Panc1 (cell line): ENCODE data around the gene RAMP2. TPM values are rescaled to one million over a fixed set of nuclear protein-coding genes. Genes with fewer than 3 reads are reported as not detected.
"Not testable (repeated sequence)": the region's sequence is repeated elsewhere in the genome, so short reads cannot be mapped to it uniquely, and the experiment has no call there.

ENCODE experiments used
- ATAC-seq: fragments of 200-7000 bp; cut with Tn5 transposase; 2 replicates; pipeline ENCODE4 v1.9.1; 2020; ENCODE audit warnings: mild to moderate bottlenecking, moderate library complexity
- BruUV-seq: library from RNA; stranded (reverse); fragments of 400-500 nt; replicated peaks from 2 replicates; lab custom pipeline; 2021; lab: Mats Ljungman, UMichigan
- CTCF ChIA-PET: fragments of 300-600 bp; sonication (Branson Sonifier 250); formaldehyde crosslinking; loops from one replicate; lab custom pipeline; 2022; ENCODE audit warnings: antibody characterized with exemption; lab: Charles Lee
- POLR2A ChIA-PET: fragments of 300-600 bp; sonication (Branson Sonifier 250); formaldehyde crosslinking; loops from one replicate; lab custom pipeline; 2022; ENCODE audit warnings: antibody characterized with exemption; lab: Charles Lee
- DNase-seq: peaks from one replicate; pipeline ENCODE4 v3.0.0-alpha.2; 2010; ENCODE audit warnings: low read depth, low spot score
- H3K27ac ChIP-seq: 2 replicates; pipeline ENCODE4 v1.5.1; 2011; ENCODE audit warnings: mild to moderate bottlenecking, low read length, inconsistent platforms
- H3K27me3 ChIP-seq: fragments of 200-500 bp; sonication (Bioruptor generic); 2 replicates; pipeline ENCODE4 v1.6.0; 2014; ENCODE audit warnings: low read length, inconsistent platforms; ENCODE audit not compliant: control insufficient read depth, insufficient read depth
- H3K36me3 ChIP-seq: fragments of 200-500 bp; sonication (Bioruptor generic); 2 replicates; pipeline ENCODE4 v1.5.1; 2014; ENCODE audit warnings: inconsistent platforms, mild to moderate bottlenecking, low read length, moderate library complexity; ENCODE audit not compliant: control insufficient read depth, insufficient read depth
- H3K4me1 ChIP-seq: 2 replicates; pipeline ENCODE4 v1.5.1; 2011; ENCODE audit warnings: inconsistent platforms, mild to moderate bottlenecking, low read length, moderate library complexity; ENCODE audit not compliant: control insufficient read depth, insufficient read depth
- H3K4me3 ChIP-seq, 2 experiments: 2 replicates each; pipeline ENCODE4 v1.5.1; 2011 to 2012; ENCODE audit warnings: low read depth in 2 of 2, low read length in 2 of 2, mild to moderate bottlenecking in 2 of 2, inconsistent platforms in 1 of 2, moderate library complexity in 1 of 2
- H3K9me3 ChIP-seq: fragments of 200-500 bp; sonication (Bioruptor generic); 2 replicates; pipeline ENCODE4 v1.5.1; 2014; ENCODE audit warnings: low read depth, mild to moderate bottlenecking, inconsistent platforms, low read length, moderate library complexity; ENCODE audit not compliant: control insufficient read depth, insufficient read depth
- POLR2AphosphoS5 ChIP-seq: IDR thresholded peaks from 2 replicates; pipeline ENCODE4 v1.6.1; 2012; ENCODE audit warnings: mild to moderate bottlenecking, low read depth, low read length, moderate library complexity
- SIN3A ChIP-seq: IDR thresholded peaks from 2 replicates; pipeline ENCODE4 v1.6.1; 2012; ENCODE audit warnings: low read depth, mild to moderate bottlenecking, low read length, moderate library complexity, borderline replicate concordance; ENCODE audit not compliant: insufficient read depth
- TCF7L2 ChIP-seq: IDR thresholded peaks from 2 replicates; pipeline ENCODE4 v1.6.1; 2011; ENCODE audit warnings: mild to moderate bottlenecking, low read depth, low read length, inconsistent platforms
- in situ Hi-C: cut with HindIII; loops from 2 replicates; pipeline ENCODE4 v1.10.0; 2016; ENCODE audit warnings: low sequenced_read_pairs, low pct_unique_long_range_greater_than_20kb
- intact Hi-C: fragments of 100-400 bp; cut with micrococcal nuclease; formaldehyde crosslinking; loops from one replicate; pipeline ENCODE4 v1.10.0; 2022; ENCODE audit not compliant: unreplicated experiment
- total RNA-seq: library from RNA; stranded (reverse); gene quantifications from one replicate; pipeline ENCODE4 v1.2.1, GENCODE V29; 2021; ENCODE audit not compliant: unreplicated experiment
- TF ChIP-seq, protein P1 (sequence below): fragments of 450-650 bp; IDR thresholded peaks from 2 replicates; pipeline ENCODE4 v1.5.1; 2017; ENCODE audit warnings: mild to moderate bottlenecking
- TF ChIP-seq, protein P2 (sequence below), 2 experiments: IDR thresholded peaks; 2 replicates each; pipeline ENCODE4 v1.6.1; 2011 to 2012; ENCODE audit warnings: low read depth in 2 of 2, control low read depth in 1 of 2, low read length in 1 of 2, mild to moderate bottlenecking in 1 of 2, moderate library complexity in 1 of 2; ENCODE audit not compliant: insufficient read depth in 1 of 2

Gene RAMP2
- total RNA-seq, 1 experiment from 2014 or later = 1.1 TPM

DNA sequence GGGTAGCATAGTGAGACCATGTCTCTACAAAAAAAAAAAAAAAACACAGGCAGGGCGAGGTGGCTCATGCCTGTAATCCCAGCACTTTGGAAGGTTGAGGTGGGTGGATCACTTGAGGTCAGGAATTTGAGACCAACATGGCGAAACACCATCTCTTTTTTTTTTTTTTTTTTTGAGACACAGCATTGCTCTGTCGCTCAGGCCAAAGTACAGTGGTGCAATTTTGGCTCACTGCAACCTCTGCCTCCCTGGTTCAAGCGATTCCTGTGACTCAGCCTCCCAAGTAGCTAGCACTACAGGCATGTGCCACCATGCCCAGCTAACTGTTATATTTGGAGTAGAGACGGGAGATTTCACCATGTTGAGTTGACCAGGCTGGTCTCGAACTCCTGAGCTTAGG, 5.1 kb downstream of the RAMP2 start:
- H3K27me3 ChIP-seq = no peaks in the 10 kb centered on the region
- H3K27ac ChIP-seq = no peak overlapping the region
- POLR2A ChIA-PET = no interaction called here
- no peaks in the 10 kb centered on the region for H3K9me3 ChIP-seq
- H3K4me1 ChIP-seq = no peaks in the 10 kb centered on the region
- no peaks in the 10 kb centered on the region for H3K36me3 ChIP-seq
- no peak for ATAC-seq
- CTCF ChIA-PET = interaction anchor here (0.7 kb wide), 1 partner anchor 19 kb away, joined by 12 read pairs; no protein-coding TSS in a partner anchor
- in situ Hi-C loops = no loop called here
- TF ChIP-seq, protein P1, sequence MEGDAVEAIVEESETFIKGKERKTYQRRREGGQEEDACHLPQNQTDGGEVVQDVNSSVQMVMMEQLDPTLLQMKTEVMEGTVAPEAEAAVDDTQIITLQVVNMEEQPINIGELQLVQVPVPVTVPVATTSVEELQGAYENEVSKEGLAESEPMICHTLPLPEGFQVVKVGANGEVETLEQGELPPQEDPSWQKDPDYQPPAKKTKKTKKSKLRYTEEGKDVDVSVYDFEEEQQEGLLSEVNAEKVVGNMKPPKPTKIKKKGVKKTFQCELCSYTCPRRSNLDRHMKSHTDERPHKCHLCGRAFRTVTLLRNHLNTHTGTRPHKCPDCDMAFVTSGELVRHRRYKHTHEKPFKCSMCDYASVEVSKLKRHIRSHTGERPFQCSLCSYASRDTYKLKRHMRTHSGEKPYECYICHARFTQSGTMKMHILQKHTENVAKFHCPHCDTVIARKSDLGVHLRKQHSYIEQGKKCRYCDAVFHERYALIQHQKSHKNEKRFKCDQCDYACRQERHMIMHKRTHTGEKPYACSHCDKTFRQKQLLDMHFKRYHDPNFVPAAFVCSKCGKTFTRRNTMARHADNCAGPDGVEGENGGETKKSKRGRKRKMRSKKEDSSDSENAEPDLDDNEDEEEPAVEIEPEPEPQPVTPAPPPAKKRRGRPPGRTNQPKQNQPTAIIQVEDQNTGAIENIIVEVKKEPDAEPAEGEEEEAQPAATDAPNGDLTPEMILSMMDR = no peak
- TF ChIP-seq TCF7L2 = no peak
- no peak for TF ChIP-seq POLR2AphosphoS5
- no peak for TF ChIP-seq SIN3A
- TF ChIP-seq, protein P2, sequence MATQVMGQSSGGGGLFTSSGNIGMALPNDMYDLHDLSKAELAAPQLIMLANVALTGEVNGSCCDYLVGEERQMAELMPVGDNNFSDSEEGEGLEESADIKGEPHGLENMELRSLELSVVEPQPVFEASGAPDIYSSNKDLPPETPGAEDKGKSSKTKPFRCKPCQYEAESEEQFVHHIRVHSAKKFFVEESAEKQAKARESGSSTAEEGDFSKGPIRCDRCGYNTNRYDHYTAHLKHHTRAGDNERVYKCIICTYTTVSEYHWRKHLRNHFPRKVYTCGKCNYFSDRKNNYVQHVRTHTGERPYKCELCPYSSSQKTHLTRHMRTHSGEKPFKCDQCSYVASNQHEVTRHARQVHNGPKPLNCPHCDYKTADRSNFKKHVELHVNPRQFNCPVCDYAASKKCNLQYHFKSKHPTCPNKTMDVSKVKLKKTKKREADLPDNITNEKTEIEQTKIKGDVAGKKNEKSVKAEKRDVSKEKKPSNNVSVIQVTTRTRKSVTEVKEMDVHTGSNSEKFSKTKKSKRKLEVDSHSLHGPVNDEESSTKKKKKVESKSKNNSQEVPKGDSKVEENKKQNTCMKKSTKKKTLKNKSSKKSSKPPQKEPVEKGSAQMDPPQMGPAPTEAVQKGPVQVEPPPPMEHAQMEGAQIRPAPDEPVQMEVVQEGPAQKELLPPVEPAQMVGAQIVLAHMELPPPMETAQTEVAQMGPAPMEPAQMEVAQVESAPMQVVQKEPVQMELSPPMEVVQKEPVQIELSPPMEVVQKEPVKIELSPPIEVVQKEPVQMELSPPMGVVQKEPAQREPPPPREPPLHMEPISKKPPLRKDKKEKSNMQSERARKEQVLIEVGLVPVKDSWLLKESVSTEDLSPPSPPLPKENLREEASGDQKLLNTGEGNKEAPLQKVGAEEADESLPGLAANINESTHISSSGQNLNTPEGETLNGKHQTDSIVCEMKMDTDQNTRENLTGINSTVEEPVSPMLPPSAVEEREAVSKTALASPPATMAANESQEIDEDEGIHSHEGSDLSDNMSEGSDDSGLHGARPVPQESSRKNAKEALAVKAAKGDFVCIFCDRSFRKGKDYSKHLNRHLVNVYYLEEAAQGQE (IDR thresholded peaks at IDR 0.05; ENCODE audit: insufficient read depth in 1 of 2, low read depth in 2 of 2, low read length in 1 of 2) = no peak
- no TSS peak for BruUV-seq
- intact Hi-C loops = no loop called here
- DNase-seq = no peak
- no peak overlapping the region for H3K4me3 ChIP-seq

DNA sequence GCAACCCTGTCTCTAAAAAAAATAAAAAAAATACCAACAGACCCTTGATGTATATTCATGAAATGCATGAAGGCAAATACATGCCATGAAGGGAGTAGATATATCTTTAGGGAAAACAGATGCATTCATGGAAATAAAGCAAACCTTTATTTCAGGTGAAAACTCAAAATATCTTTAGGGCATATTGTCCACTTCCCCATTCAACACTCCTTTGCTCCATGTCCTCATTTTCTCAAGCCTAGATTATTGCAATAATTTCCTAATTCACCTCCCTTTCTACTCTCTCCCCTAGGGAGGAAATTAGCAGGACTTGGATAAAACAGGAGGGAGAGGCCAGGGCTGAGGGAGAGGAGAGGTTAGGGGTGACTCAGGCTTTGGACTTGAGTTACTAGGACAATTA, 6.5 kb downstream of the RAMP2 start:
- H3K27me3 ChIP-seq = no peaks in the 10 kb centered on the region
- BruUV-seq = no TSS peak
- POLR2A ChIA-PET = interaction anchor here (0.6 kb wide), 1 partner anchor 255 kb away, joined by 8 read pairs; the partner anchor contains the start of gene VAT1
- no peak for DNase-seq
- no peak overlapping the region for H3K27ac ChIP-seq
- H3K4me1 ChIP-seq = no peaks in the 10 kb centered on the region
- no peaks in the 10 kb centered on the region for H3K9me3 ChIP-seq
- TF ChIP-seq SIN3A (no peak), TCF7L2 (no peak), POLR2AphosphoS5 (no peak)
- TF ChIP-seq, protein P1 = no peak
- TF ChIP-seq, protein P2 (IDR thresholded peaks at IDR 0.05; ENCODE audit: insufficient read depth in 1 of 2, low read depth in 2 of 2, low read length in 1 of 2) = no peak
- no peak for ATAC-seq
- CTCF ChIA-PET = no interaction called here
- intact Hi-C loops = no loop called here
- H3K36me3 ChIP-seq = no peaks in the 10 kb centered on the region
- no peak overlapping the region for H3K4me3 ChIP-seq
- in situ Hi-C loops = no loop called here

DNA sequence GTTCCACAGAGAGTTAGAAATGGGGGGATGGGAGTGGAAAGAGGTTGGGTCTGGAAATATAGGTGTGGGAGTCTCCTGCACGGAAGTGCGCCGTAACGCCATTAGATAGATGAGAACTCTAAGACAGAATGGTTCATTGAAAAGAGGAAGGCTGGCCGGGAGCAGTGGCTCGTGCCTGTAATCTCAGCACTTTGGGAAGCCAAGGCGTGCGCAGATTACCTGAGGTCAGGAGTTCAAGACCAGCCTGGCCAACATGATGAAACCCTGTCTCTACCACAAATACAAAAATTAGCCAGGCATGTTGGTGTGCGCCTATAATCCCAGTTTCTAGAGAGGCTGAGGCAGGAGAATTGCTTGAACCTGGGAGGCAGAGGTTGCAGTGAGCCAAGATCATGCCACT, 7.0 kb downstream of the RAMP2 start:
- CTCF ChIA-PET = interaction anchor here (0.7 kb wide), 1 partner anchor 59 kb away, joined by 4 read pairs; no protein-coding TSS in a partner anchor

More for the DNA sequence above, 7.0 kb downstream of the RAMP2 start:
- intact Hi-C loops, ATAC-seq, DNase-seq, in situ Hi-C loops, H3K4me3 ChIP-seq, H3K27me3 ChIP-seq, H3K9me3 ChIP-seq, POLR2A ChIA-PET, H3K36me3 ChIP-seq, BruUV-seq, H3K4me1 ChIP-seq, H3K27ac ChIP-seq: not testable (repeated sequence)
